ENCODE data around the gene KRTAP10-4.
"Not testable (repeated sequence)": the region's sequence is repeated elsewhere in the genome, so short reads cannot be mapped to it uniquely, and the experiment has no call there.

The KRTAP10-4 gene

DNA sequence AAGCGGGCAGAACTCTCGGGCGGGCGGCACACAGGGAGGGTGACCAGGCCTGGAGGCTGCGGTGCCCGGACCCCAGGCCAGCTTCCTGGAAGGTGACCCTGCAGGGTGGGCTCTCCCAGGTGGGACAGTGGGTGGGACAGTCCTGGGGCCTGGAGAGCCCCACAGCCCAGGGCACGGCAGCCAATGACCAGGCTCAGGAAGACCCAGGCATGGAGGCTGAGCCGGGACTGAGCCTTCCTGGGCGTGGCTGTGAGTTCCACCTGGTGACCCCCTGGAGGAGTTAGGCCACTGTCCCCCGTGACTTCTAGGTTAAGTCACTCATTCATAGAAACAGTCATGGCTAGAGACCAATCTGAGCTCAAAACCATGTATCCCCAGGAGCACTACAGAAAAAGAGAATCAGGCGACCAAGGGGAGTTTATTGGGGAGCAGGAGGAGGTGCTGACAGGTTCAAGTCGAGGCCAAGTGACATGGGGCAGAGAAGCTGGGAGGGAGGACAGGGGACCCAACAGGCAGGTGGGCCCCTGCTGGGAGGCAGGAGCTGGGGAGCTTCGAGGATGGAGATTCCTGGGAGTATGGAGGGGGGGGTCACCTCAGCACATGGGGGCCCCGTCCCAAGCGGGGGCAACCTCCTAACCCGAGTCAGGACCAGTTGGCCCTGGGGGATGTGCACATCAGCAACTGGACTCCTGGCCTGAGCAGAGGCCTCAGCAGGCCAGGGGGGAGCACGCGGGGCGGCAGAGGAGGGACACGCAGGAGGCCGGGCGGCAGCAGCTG lies 5.7 kb downstream of the KRTAP10-4 start:
- Histone ChIP-seq H3K9me3 (ENCODE audit: control insufficient read depth, low read length) (peaks cover 8% of the 10 kb centered on the region), H3K4me1 (ENCODE audit: control insufficient read depth, insufficient read depth, low read length, poor library complexity, severe bottlenecking) (no peaks in the 10 kb centered on the region), H3K27me3 (replicated peaks; ENCODE audit: control insufficient read depth, insufficient read depth, low read length, poor library complexity, severe bottlenecking) (no peaks in the 10 kb centered on the region), H3K4me3 (ENCODE audit: insufficient read depth, low read depth, low read length, poor library complexity, severe bottlenecking) (no peak overlapping the region), H3K36me3 (ENCODE audit: control insufficient read depth, insufficient read depth, low read length) (no peaks in the 10 kb centered on the region), H3K27ac (ENCODE audit: insufficient read depth, low read length, poor library complexity, severe bottlenecking) (no peak overlapping the region)
- DNase-seq, result no peak

GRCh38 chr21:44579833-44580144 lies 6.3 kb downstream of the KRTAP10-4 start:
- no peak for DNase-seq
- no peaks in the 10 kb centered on the region for H3K27me3 ChIP-seq (replicated peaks; ENCODE audit: control insufficient read depth, insufficient read depth, low read length, poor library complexity, severe bottlenecking)
- peaks cover 8% of the 10 kb centered on the region for H3K9me3 ChIP-seq (ENCODE audit: control insufficient read depth, low read length)
- H3K4me3 ChIP-seq (ENCODE audit: insufficient read depth, low read depth, low read length, poor library complexity, severe bottlenecking), result no peak overlapping the region
- no peaks in the 10 kb centered on the region for H3K36me3 ChIP-seq (ENCODE audit: control insufficient read depth, insufficient read depth, low read length)
- H3K4me1 ChIP-seq (ENCODE audit: control insufficient read depth, insufficient read depth, low read length, poor library complexity, severe bottlenecking), result no peaks in the 10 kb centered on the region
- H3K27ac ChIP-seq (ENCODE audit: insufficient read depth, low read length, poor library complexity, severe bottlenecking), result no peak overlapping the region

GRCh38 chr21:44580231-44580821 lies 6.8 kb downstream of the KRTAP10-4 start, which contains the start of gene KRTAP10-5:
TSS of gene KRTAP10-5 (minus strand) at chr21:44580604. CDS start at chr21:44580578, 26 bp downstream.
- H3K27me3 ChIP-seq (replicated peaks; ENCODE audit: control insufficient read depth, insufficient read depth, low read length, poor library complexity, severe bottlenecking); H3K36me3 ChIP-seq (ENCODE audit: control insufficient read depth, insufficient read depth, low read length); H3K27ac ChIP-seq (ENCODE audit: insufficient read depth, low read length, poor library complexity, severe bottlenecking); H3K9me3 ChIP-seq (ENCODE audit: control insufficient read depth, low read length); DNase-seq; H3K4me1 ChIP-seq (ENCODE audit: control insufficient read depth, insufficient read depth, low read length, poor library complexity, severe bottlenecking); H3K4me3 ChIP-seq (ENCODE audit: insufficient read depth, low read depth, low read length, poor library complexity, severe bottlenecking): not testable (repeated sequence)

GRCh38 chr21:44581158-44581557 lies 7.6 kb downstream of the KRTAP10-4 start:
- Histone ChIP-seq H3K27ac (ENCODE audit: insufficient read depth, low read length, poor library complexity, severe bottlenecking) (no peak overlapping the region), H3K9me3 (ENCODE audit: control insufficient read depth, low read length) (peaks cover 8% of the 10 kb centered on the region)

GRCh38 chr21:44582055-44582454 lies 8.5 kb downstream of the KRTAP10-4 start:
- Histone ChIP-seq H3K4me3 (ENCODE audit: insufficient read depth, low read depth, low read length, poor library complexity, severe bottlenecking) (no peak overlapping the region), H3K36me3 (ENCODE audit: control insufficient read depth, insufficient read depth, low read length) (no peaks in the 10 kb centered on the region), H3K27ac (ENCODE audit: insufficient read depth, low read length, poor library complexity, severe bottlenecking) (no peak overlapping the region), H3K4me1 (ENCODE audit: control insufficient read depth, insufficient read depth, low read length, poor library complexity, severe bottlenecking) (no peaks in the 10 kb centered on the region), H3K27me3 (replicated peaks; ENCODE audit: control insufficient read depth, insufficient read depth, low read length, poor library complexity, severe bottlenecking) (no peaks in the 10 kb centered on the region), H3K9me3 (ENCODE audit: control insufficient read depth, low read length) (peaks cover 8% of the 10 kb centered on the region)
- no peak for DNase-seq

More at GRCh38 chr21:44581158-44581557, 7.6 kb downstream of the KRTAP10-4 start:
- no peak for DNase-seq
- Histone ChIP-seq H3K4me3 (ENCODE audit: insufficient read depth, low read depth, low read length, poor library complexity, severe bottlenecking) (no peak overlapping the region), H3K27me3 (replicated peaks; ENCODE audit: control insufficient read depth, insufficient read depth, low read length, poor library complexity, severe bottlenecking) (no peaks in the 10 kb centered on the region), H3K36me3 (ENCODE audit: control insufficient read depth, insufficient read depth, low read length) (no peaks in the 10 kb centered on the region), H3K4me1 (ENCODE audit: control insufficient read depth, insufficient read depth, low read length, poor library complexity, severe bottlenecking) (no peaks in the 10 kb centered on the region)

GRCh38 chr21:44583089-44583799 lies 9.7 kb downstream of the KRTAP10-4 start:
- H3K9me3 ChIP-seq (ENCODE audit: control insufficient read depth, low read length), result peaks cover 8% of the 10 kb centered on the region
- no peaks in the 10 kb centered on the region for H3K27me3 ChIP-seq (replicated peaks; ENCODE audit: control insufficient read depth, insufficient read depth, low read length, poor library complexity, severe bottlenecking)
- H3K4me1 ChIP-seq (ENCODE audit: control insufficient read depth, insufficient read depth, low read length, poor library complexity, severe bottlenecking), result no peaks in the 10 kb centered on the region
- no peak overlapping the region for H3K4me3 ChIP-seq (ENCODE audit: insufficient read depth, low read depth, low read length, poor library complexity, severe bottlenecking)
- DNase-seq, result no peak
- H3K27ac ChIP-seq (ENCODE audit: insufficient read depth, low read length, poor library complexity, severe bottlenecking), result no peak overlapping the region
- no peaks in the 10 kb centered on the region for H3K36me3 ChIP-seq (ENCODE audit: control insufficient read depth, insufficient read depth, low read length)

DNA sequence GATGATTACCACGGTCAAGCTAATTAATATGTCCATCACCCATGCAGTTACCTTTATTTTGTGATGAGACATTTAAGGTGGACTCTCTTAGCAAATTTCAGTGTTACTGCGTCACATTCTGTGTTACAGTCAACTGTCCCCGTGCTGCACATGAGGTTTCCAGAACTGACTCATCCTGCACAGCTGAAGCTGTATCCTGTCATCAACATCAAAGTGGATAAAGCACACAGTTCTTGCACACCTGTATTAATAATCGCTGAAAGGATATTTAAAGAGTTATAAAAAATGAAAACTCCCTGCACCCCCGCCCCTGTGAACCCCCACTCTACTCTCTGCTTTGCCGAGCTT lies 10.2 kb downstream of the KRTAP10-4 start:
- H3K36me3 ChIP-seq (ENCODE audit: control insufficient read depth, insufficient read depth, low read length), result no peaks in the 10 kb centered on the region
- H3K27ac ChIP-seq (ENCODE audit: insufficient read depth, low read length, poor library complexity, severe bottlenecking), result no peak overlapping the region
- peaks cover 8% of the 10 kb centered on the region for H3K9me3 ChIP-seq (ENCODE audit: control insufficient read depth, low read length)
- H3K27me3 ChIP-seq (replicated peaks; ENCODE audit: control insufficient read depth, insufficient read depth, low read length, poor library complexity, severe bottlenecking), result no peaks in the 10 kb centered on the region
- no peak for DNase-seq
- H3K4me1 ChIP-seq (ENCODE audit: control insufficient read depth, insufficient read depth, low read length, poor library complexity, severe bottlenecking), result no peaks in the 10 kb centered on the region
- no peak overlapping the region for H3K4me3 ChIP-seq (ENCODE audit: insufficient read depth, low read depth, low read length, poor library complexity, severe bottlenecking)

GRCh38 chr21:44585892-44586291 lies 12.4 kb downstream of the KRTAP10-4 start:
- H3K27me3 ChIP-seq (replicated peaks; ENCODE audit: control insufficient read depth, insufficient read depth, low read length, poor library complexity, severe bottlenecking), result no peaks in the 10 kb centered on the region

DNA sequence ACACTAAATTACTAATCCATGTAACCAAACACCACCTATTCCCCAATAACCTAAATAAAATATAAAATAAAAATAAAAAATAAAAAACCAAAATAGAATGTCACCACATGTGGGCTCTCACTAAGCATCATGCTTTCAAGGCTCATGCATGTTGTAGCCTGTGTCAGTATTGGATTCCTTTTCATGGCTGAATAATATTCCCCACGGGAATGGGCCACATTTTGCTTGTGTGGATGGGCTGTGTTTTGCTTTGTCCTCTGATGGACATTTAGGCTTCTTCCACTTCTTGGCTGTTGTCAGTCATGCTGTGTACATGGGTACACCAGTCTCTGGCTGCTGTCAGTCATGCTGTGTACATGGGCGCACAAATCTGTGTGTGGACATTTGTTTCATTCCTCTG lies 15.6 kb downstream of the KRTAP10-4 start:
- Histone ChIP-seq H3K9me3 (ENCODE audit: control insufficient read depth, low read length) (no peaks in the 10 kb centered on the region), H3K27ac (ENCODE audit: insufficient read depth, low read length, poor library complexity, severe bottlenecking) (no peak overlapping the region), H3K4me1 (ENCODE audit: control insufficient read depth, insufficient read depth, low read length, poor library complexity, severe bottlenecking) (no peaks in the 10 kb centered on the region), H3K27me3 (replicated peaks; ENCODE audit: control insufficient read depth, insufficient read depth, low read length, poor library complexity, severe bottlenecking) (no peaks in the 10 kb centered on the region), H3K4me3 (ENCODE audit: insufficient read depth, low read depth, low read length, poor library complexity, severe bottlenecking) (no peak overlapping the region), H3K36me3 (ENCODE audit: control insufficient read depth, insufficient read depth, low read length) (no peaks in the 10 kb centered on the region)
- no peak for DNase-seq

More at GRCh38 chr21:44585892-44586291, 12.4 kb downstream of the KRTAP10-4 start:
- DNase-seq, result no peak
- no peaks in the 10 kb centered on the region for H3K36me3 ChIP-seq (ENCODE audit: control insufficient read depth, insufficient read depth, low read length)
- H3K27ac ChIP-seq (ENCODE audit: insufficient read depth, low read length, poor library complexity, severe bottlenecking), result no peak overlapping the region
- H3K4me3 ChIP-seq (ENCODE audit: insufficient read depth, low read depth, low read length, poor library complexity, severe bottlenecking), result no peak overlapping the region
- no peaks in the 10 kb centered on the region for H3K4me1 ChIP-seq (ENCODE audit: control insufficient read depth, insufficient read depth, low read length, poor library complexity, severe bottlenecking)
- peaks cover 8% of the 10 kb centered on the region for H3K9me3 ChIP-seq (ENCODE audit: control insufficient read depth, low read length)

Measured in effector memory CD4-positive, alpha-beta T cell (primary cell).